ENCODE measurements around the gene HMG20B.

DNA sequence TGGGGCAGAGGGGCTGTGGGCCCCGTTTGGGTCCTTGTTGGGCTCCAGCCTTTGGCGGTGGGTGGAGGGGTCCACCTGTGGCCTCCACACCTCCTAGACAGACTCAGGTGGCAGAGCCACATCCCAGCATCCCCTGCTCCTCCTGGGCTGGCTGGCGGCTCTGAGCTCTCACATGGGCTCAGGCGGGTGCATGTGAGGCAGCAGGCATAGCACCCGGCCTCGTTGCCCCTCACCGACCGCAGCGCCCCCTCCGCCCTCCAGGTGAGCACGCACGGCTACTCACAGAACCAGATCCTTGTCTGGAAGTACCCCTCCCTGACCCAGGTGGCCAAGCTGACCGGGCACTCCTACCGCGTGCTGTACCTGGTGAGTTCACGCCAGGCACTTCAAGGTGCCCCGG is 39.7 kb upstream of the HMG20B start:
- TF ChIP-seq, protein P1, sequence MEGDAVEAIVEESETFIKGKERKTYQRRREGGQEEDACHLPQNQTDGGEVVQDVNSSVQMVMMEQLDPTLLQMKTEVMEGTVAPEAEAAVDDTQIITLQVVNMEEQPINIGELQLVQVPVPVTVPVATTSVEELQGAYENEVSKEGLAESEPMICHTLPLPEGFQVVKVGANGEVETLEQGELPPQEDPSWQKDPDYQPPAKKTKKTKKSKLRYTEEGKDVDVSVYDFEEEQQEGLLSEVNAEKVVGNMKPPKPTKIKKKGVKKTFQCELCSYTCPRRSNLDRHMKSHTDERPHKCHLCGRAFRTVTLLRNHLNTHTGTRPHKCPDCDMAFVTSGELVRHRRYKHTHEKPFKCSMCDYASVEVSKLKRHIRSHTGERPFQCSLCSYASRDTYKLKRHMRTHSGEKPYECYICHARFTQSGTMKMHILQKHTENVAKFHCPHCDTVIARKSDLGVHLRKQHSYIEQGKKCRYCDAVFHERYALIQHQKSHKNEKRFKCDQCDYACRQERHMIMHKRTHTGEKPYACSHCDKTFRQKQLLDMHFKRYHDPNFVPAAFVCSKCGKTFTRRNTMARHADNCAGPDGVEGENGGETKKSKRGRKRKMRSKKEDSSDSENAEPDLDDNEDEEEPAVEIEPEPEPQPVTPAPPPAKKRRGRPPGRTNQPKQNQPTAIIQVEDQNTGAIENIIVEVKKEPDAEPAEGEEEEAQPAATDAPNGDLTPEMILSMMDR (IDR thresholded peaks at IDR 0.05) = no peak
- TF ChIP-seq E2F4 (CRISPR knock-in tag; IDR thresholded peaks at IDR 0.05; ENCODE audit: borderline replicate concordance, low read depth) (no peak), KAT7 (CRISPR knock-in tag; IDR thresholded peaks at IDR 0.05; ENCODE audit: borderline replicate concordance) (no peak), ETV6 (CRISPR knock-in tag; IDR thresholded peaks at IDR 0.05) (no peak), CREB1 (CRISPR knock-in tag; IDR thresholded peaks at IDR 0.05) (no peak), TEAD4 (CRISPR knock-in tag; IDR thresholded peaks at IDR 0.05) (no peak), ZNF671 (CRISPR knock-in tag; IDR thresholded peaks at IDR 0.05) (no peak), MAX (CRISPR knock-in tag; IDR thresholded peaks at IDR 0.05) (no peak), ELF4 (CRISPR knock-in tag; IDR thresholded peaks at IDR 0.05; ENCODE audit: low read depth) (no peak), JUN (CRISPR knock-in tag; IDR thresholded peaks at IDR 0.05) (no peak), PRDM15 (CRISPR knock-in tag; IDR thresholded peaks at IDR 0.05) (no peak)
- TF ChIP-seq, protein P2, sequence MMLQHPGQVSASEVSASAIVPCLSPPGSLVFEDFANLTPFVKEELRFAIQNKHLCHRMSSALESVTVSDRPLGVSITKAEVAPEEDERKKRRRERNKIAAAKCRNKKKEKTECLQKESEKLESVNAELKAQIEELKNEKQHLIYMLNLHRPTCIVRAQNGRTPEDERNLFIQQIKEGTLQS (CRISPR knock-in tag; conservative IDR thresholded peaks at IDR 0.05) = no peak
- TF ChIP-seq, protein P3, sequence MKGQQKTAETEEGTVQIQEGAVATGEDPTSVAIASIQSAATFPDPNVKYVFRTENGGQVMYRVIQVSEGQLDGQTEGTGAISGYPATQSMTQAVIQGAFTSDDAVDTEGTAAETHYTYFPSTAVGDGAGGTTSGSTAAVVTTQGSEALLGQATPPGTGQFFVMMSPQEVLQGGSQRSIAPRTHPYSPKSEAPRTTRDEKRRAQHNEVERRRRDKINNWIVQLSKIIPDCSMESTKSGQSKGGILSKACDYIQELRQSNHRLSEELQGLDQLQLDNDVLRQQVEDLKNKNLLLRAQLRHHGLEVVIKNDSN (CRISPR knock-in tag; IDR thresholded peaks at IDR 0.05) = no peak
- TF ChIP-seq, protein P4, sequence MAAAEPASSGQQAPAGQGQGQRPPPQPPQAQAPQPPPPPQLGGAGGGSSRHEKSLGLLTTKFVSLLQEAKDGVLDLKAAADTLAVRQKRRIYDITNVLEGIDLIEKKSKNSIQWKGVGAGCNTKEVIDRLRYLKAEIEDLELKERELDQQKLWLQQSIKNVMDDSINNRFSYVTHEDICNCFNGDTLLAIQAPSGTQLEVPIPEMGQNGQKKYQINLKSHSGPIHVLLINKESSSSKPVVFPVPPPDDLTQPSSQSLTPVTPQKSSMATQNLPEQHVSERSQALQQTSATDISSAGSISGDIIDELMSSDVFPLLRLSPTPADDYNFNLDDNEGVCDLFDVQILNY (CRISPR knock-in tag; IDR thresholded peaks at IDR 0.05) = no peak

Data from WTC11 (cell line).